GM18861 (cell line): ENCODE data around the gene SERTAD1.
A peak's percentile ranks its signal among the peaks of the same experiment; 100 is the strongest.
"Not testable (repeated sequence)": the region's sequence is repeated elsewhere in the genome, so short reads cannot be mapped to it uniquely, and the experiment has no call there.

Source experiments
- ATAC-seq: cut with Tn5 transposase; IDR thresholded peaks from one replicate; pipeline ENCODE4 v1.9.1; 2021; ENCODE audit not compliant: unreplicated experiment

SERTAD1 gene

DNA sequence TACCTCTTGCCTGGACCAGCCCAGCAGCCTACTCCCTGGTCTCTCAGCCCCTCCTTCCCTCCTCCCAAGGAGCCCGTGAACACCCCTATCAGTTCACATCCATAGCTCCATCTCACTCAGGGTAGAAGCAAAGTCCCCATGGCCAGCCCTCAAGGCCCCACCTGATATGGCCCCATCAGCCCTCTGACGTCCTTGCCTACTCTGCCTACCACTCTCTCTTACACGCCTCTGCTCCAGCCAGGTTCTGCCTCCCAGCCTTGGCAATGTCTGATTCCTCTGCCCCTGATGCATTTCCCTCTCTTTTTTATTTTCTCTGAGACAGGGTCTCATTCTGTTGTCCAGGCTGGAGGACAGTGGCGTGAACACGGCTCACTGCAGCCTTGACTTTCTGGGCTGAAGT is 26.2 kb upstream of the SERTAD1 start:
- ATAC-seq = no peak

DNA sequence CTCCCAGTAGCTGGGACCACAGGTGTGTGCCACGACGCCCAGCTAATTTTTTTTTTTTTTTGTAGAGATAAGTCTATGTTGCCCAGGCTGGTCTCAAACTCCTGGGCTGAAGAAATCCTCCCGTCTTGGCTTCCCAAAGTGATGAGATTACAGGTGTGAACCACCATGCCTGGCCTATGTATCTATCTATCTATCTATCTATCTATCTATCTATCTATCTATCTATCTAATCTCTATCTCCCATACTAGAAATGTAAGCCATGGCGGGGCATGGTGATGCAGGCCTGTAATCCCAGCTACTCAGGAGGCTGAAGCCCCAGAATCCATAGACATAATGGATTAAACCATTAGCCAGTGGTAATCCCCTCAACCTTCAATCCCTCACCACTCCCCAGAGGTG is 24.9 kb upstream of the SERTAD1 start:
- no peak for ATAC-seq

DNA sequence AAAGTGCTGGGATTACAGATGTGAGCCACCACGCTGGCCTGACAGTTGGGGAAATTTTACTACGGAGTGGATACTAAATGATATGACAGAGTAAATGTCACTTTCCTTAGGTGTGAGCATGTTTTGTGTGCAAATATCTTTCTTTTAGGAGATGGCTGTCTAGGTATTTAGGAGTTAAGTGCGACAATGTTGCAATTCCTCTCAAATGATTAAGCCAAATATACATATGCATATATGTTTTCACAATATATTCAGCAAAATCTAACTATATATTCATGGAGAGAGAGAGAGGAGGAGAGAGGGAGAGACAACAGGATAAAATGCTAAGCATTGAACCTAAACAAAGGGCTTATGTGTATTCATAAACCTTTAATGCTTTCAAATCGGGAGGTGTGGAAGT is 23.7 kb upstream of the SERTAD1 start:
- no peak for ATAC-seq

DNA sequence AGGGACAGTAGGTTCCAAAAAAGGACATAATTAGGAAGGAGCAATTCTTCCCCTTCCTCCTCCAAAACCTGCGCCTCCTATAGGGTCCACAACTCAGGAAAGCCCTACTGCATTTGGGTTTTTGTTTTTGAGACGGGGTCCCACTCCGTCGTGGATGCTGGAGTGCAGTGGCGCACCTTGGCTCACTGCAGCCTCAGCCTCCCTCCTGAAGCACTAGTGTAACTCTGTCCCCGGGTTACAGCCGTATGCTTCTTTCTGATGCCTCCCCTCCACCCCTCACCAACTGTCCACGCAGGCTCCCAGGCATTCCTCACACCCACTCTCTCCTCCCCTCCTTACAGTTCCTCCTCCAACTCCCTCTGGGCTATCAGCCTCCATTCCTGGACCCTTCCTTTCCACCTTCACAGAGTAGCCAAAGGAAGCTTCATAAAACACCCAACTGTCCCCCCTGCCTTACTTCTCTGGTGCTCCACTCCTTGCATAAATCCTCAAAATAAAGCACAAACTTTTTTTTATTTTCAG is 20.5 kb upstream of the SERTAD1 start:
- ATAC-seq = no peak

DNA sequence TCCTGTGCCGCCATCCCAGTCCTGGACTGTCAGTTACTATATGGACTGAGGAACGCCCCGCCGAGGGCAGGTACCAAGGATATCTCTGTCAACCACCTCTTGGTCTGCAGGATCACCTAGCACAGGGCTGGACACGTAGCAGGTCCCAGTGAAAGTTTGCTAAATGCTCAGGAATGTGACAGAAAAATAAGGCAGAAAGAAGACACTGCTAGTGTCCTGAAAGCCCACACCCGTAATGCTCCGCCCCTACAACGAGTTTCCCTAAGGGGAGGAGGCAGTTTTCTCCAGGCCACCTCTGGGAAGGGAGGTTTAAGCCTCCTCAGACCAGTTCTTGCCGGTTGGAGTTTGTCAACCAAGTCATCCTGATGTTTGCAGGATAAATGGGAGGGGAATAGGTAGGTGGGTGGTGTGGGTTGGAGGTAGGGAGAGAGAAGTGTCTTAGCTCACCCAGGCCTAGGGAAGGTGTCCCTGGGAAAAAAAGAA is 20.0 kb upstream of the SERTAD1 start:
- no peak for ATAC-seq

DNA sequence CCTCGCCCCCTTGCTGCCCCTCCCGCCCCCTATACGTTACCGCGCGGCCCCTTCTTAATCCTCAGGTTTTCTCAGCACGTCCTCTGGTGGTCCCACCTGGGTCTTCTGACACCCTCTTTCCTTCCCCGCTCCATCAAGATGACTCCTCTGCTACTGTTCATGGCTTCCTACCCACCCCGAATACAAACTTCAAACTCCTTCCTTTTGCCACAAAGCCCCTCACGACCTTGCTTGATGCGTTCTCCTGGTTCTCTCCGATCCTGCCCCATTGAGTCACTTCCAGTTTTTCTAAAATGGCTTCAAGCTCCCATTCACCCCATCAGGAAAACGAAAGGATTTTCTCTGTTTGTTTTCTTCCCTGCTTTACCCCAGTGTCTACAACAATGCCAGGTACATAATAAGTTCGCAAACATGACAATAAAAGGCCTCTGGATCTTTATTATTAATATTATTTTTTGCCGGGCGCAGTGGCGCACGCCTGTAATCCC is 19.1 kb upstream of the SERTAD1 start:
- ATAC-seq = no peak

DNA sequence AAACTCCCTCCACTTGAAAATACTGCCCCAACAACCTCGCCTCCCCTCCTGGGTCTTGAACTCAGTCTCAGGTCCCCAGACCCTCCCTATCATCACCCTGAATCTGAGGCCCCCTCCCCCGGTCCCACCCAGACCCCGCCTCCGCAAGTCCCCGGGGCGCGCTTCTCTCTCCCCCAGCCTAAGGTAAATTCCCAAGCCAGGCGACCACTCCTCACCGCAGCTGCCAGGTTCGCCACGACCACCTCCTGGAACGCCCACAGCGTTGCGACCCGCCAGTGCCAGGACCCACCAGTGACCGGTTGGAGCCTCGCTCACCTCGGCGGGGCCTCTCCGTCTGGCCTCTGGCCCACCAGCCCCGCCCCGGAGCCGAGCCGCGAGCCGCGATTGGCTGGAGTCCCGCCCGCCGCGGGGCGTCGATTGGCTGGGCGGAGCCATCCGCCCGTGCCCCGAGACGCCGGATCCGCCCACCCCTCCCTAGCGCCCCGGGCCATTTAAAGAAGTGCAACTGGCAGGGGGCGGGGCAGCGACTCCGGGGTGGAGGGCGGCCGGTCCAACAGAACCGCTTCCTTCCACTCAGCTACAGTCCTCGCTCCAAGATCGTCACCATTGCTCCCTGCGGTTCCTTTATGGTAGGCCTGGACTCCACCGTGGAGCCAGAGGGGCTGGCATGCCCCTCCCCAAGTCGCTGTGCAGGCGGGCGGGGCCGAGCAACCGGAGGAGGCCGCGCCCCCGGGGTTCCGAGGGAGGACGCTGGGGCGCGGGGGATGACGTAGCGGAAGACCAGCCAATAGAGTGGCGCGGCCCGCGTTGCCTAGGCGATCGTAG is 18.4 kb upstream of the SERTAD1 start, which contains the start of gene SERTAD3:
SERTAD3 (minus strand) TSS at position 336 of the 825 bp plus-strand sequence. CDS start 2,255 bp downstream, outside the sequence.
- ATAC-seq = peak; percentile 56

DNA sequence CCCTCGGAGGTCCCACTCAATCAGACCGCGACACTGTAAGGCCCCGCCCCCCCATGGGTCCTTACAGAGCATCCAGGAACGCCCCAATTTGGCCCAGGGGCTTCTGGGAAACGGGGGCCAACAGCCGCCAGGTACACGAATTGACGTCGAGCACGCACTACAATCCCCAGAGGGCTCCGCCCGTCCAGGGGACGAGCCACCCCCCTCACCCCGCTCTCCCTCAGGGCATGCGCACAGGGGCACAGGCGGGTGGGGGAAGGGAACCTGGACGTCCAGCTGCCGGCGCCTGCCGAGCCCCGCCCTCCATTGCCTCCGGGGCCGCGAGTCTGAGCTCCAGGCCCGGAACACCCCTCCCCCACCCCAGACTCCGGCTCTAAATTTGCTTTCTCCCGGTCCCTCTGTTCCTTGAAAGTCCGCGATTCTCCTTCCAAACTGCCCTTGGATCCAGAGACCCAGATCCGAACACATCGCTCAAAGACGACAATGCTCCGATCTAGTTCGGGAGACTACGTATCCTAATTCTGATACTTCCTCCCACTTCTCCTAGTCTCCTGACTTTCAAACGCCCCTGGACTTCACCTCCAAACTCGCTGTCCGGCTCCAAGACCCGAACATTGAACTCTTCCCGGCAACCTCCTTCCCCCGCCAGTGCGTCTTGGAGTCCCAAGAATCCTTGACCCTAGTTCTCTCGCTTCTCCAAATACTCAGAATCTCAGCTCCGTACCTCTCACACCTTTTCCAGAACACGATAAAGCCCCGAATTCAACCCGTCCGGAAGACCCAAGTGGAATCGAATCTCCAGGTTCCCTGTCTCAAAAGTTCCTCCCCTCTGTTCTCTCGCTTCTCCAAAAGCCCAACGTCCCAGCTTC is 17.6 kb upstream of the SERTAD1 start:
- peak; percentile 55 for ATAC-seq

DNA sequence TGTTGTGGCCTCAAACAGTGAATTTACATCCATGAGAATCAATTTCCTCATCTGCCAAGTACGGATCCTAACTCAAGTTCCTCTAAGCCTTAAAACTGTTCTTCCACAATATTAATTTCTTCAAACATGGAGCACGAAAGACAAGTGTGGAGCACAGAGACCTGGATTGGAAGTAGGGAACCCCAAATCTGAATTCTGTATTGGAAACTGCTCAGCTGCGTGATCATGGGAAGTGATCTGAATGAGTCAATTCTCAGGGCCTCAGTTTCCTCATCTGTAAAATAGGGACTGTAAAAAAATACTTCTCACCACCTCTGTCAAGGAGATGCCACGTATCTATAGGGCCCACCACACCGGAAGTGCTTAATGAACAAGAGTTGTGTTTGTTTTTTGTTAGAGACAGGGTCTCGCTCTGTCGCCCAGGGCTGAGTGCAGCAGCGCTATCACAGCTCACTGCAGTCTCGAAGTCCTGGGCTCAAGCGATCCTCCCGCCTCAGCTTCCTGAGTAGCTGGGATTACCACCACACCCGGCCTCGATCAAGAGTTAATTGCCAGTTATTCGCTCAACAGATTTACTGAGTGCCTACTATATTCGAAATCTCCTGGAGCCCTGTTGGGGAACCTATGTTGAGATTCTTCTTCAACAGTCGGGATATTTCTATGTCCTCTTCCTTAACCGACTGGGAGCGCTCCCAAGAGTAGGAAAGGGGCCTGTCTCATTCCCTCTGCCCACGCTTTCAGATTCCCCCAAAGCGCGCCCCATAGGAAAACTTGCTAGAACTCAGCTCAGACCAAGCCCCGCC is 16.7 kb upstream of the SERTAD1 start:
- ATAC-seq = no peak

DNA sequence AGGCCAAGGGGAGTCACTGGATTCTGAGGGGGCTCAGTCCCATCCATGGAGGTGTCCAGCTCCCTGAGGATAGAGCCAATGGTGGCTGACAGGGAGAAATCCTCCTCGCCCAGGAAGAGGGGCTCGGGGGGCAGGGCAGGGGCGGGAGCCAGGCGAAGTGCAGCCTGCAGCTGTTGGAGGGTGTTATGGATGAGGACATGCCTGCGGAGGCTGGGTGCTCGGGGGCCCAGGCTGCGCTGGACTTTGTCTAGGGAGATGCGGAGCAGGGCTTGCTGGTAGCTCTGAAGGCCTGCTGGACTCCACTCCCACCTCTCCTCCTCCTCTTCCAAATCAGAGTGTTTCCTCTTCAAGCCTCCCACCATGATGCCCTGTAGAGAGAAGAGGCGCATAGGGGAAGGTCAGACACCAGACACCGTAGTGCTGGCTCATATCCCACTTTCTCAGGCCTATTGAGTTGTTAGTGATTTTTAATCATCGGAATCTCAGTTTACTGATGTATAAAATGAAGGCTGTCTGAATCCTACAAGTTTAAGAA is 16.0 kb upstream of the SERTAD1 start:
- no peak for ATAC-seq

DNA sequence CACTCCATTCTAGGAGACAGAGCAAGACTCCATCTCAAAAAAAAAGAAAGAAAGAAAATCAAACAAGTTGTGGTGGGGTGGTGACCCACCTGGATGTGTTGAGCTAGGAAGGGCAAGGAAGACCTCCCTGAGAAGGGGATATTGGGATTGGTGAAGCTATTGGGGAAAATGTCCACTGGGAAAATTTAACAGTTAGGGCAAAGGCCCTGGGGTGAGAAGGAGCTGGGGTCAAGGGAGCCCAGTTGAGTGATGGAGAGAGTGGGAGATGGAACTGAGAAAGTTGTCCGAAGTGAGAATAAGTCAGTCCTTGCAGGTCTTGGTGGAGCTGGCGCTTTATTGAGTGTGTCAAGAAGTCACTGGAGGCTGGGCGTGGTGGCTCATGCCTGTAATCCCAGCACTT is 12.5 kb upstream of the SERTAD1 start:
- ATAC-seq = no peak

DNA sequence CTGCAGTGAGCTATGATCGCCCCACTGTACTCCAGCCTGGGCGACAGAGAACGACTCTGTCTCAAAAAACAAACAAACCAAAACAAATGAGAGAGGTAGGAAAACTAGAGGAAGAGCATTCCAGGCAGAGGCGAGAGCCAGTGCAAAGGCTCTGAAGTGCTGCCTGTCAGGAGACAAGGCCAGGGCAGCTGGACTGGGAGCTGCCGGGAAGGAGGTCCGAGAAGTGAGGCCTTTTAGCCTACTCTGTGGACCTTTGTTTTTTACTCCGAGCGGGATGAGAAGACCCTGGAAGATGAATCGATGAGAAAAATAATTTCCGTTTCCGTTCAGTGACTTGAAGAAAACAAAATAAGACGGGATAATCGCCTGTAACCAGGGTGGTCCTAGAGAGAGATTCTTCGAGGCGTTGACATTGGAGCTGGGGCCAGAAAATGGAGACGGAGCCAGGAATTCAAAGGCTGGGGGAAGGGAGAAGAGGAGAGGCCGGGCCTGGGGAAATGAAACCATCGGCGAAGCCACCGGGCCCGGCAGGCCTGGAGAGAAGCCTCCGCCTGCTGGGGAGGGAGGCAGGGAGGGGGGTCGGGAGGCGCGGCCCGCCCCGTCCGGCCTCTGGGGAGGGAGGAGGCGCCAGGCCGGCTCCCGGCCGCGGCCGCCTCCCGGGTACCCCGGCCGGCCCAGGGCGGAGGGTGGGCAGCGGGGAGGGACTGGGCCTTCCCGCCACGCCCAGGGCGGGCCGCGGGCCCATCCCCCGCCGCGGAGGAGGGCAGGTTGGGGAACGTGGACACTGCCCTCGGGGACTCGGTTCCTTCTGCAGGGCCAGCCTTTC is 7.8 kb upstream of the SERTAD1 start:
- ATAC-seq = no peak

DNA sequence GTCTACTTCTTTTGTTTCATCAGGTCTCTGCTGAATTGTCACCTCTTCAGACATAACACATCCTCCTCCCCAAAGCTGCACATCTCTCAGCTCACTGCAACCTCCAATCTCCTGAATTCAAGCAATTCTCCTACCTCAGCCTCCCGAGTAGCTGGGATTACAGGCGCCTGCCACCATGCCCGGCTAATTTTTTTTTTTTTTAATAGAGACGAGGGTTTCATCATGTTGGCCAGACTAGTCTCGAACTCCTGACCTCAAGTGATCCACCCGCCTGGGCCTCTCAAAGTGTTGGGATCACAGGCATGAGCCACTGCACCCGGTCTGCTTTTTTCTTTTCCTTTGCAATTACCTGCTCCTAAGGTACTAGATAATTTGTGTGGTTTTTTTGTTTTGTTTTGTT is 7.0 kb upstream of the SERTAD1 start:
- not testable (repeated sequence) for ATAC-seq

DNA sequence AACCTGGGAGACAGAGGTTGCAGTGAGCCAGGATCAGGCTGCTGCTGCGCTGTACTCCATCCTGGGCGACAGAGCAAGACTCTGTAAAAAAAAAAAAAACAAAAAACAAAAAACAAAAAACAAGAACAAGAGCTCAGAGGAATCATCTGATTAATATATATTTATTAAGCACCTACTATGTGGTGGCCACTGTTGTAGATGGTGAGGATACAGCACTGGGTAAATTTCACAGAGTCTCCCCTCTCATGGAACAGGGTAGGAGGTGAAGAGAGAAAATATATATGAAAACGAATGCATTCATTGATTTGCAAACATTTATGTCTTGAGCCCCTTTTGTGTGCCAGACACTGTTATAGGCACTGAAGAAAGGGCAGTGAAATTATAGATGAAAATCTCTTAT is 5.9 kb upstream of the SERTAD1 start:
- ATAC-seq = no peak

DNA sequence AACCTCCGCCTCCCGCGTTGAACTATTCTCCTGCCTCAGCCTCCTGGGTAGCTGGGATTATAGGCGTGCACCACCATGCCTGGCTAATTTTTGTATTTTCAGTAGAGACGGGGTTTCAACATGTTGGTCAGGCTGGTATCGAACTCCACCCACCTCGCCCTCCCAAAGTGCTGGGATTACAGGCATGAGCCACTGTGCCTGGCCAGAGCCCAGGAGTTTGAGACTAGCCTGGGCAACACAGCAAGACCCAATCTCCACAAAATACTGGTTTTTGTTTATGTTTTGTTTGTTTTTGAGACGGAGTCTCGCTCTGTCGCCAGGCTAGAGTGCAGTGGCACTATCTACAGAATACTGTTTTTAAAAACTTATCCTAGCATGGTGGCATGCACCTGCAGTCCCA is 4.5 kb upstream of the SERTAD1 start:
- not testable (repeated sequence) for ATAC-seq

DNA sequence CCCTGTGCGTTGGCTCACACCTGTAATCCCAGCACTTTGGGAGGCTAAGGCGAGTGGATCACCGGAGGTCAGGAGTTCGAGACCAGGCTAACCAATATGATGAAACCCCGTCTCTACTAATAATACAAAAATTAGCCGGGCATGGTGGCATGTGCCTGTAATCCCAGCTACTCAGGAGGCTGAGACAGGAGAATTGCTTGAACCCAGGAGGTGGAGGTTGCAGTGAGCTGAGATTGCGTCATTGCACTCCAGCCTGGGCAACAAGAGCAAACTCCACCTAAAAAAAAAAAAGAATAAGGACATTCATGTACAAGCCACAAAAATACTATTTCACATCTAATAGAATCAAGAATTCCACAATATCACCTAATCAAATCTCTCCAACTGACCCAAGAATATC is 2.4 kb upstream of the SERTAD1 start:
- ATAC-seq = not testable (repeated sequence)

DNA sequence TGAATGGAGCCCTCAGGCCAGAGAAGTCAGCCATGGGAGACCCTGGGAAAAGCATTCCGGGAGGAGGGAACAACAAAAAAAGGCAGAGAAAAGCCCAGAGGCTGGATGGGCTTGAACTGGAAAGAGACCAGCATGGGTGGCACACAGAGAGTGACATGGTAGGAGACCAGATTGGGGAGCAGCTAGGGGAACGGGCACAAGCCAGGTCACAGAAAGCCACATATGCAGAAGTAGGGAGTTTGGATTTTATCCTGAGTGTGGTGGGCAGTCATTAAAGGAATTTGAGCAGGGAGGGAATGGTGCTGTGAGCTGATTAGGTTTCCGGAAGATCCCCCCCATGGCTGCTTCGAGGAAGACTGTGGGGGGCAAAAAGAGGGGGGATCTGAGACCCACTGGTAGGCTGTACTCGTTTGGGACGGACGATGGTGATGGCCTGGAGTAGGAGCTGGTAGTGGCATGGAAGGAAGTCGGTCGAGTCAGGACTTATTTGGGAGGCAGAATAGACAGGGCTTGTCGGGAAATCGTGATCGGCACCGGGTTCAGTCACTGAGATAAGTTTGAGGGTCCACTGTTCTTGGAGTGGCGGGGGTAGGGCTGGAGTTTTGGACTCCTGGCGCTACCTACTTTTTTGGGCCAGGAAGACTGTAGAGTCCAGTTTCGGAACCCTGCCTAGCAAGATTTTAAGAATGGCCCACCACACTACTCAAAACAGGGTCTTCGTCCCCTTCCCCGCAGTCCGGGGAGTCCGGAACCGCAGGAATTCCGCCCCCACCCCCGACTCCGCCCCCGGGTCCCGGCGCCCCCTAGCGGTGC is 949 bp downstream of the SERTAD1 start:
- no peak for ATAC-seq

DNA sequence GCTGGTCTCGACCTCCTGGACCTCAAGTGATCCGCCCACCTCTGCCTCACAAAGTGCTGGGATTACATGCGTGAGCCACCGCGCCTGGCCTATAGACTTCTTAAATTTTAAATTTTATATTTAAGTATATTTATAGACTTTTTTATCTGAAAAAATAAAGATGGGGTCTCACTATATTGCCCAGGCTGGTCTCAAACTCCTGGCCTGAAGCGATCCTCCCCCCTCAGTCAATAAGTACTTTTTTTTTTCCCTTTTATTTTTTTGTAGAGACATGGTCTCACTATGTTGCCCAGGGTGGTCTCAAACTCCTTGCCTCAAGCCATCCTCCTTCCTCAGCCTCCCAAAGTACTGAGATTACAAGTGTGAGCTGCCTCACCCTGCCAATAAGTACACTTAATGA is 1.9 kb downstream of the SERTAD1 start:
- no peak for ATAC-seq
